Activated T-cell treated with anti-CD3 and anti-CD28 coated beads, Interleukin-2, amount 50 U/mL, for 72 hours (primary cell): ENCODE data around the gene ZNF532. TPM values are rescaled to one million over a fixed set of nuclear protein-coding genes. Genes with fewer than 3 reads are reported as not detected.

Experiments used
- ATAC-seq, 2 donors: fragments of 150-1000 bp; cut with Tn5 transposase; replicated peaks in 1 of 2; 2 replicates each; pipeline ENCODE4 v1.10.0; 2021; ENCODE audit warnings: moderate library complexity in 2 of 2, mild to moderate bottlenecking in 1 of 2
- DNase-seq, 2 donors: peaks; one replicate each; pipeline ENCODE4 v3.0.0; 2021 to 2022; ENCODE audit warnings: mixed read lengths in 1 of 2
- H3K27ac Mint-ChIP-seq: one replicate; pipeline ENCODE4 v1.8.0; 2022; ENCODE audit warnings: mild to moderate bottlenecking, moderate library complexity, mixed read lengths
- H3K27me3 Mint-ChIP-seq: one replicate; pipeline ENCODE4 v1.8.0; 2022; ENCODE audit warnings: low read depth, mixed read lengths
- H3K36me3 Mint-ChIP-seq, 2 donors: one replicate each; pipeline ENCODE4 v1.8.0; 2022; ENCODE audit warnings: mixed read lengths in 2 of 2, mild to moderate bottlenecking in 1 of 2; ENCODE audit not compliant: insufficient read depth in 2 of 2
- H3K4me1 Mint-ChIP-seq: one replicate; pipeline ENCODE4 v1.8.0; 2022; ENCODE audit warnings: low read depth, mixed read lengths
- H3K4me3 Mint-ChIP-seq, 2 donors: one replicate each; pipeline ENCODE4 v1.8.0; 2022; ENCODE audit warnings: mild to moderate bottlenecking in 2 of 2, mixed read lengths in 2 of 2, moderate library complexity in 2 of 2
- H3K9me3 Mint-ChIP-seq, 2 donors: one replicate each; pipeline ENCODE4 v1.8.0; 2022; ENCODE audit warnings: mixed read lengths in 2 of 2
- total RNA-seq, 2 donors: library from RNA; stranded (reverse); gene quantifications; one replicate each; pipeline ENCODE4 v1.2.3, GENCODE V29; 2022

The ZNF532 gene
- total RNA-seq, 2 donors from 2014 or later: 10.2 to 14.5 TPM

- DNase-seq (no peak), ATAC-seq (no peak)
- H3K27me3 Mint-ChIP-seq: peaks cover 20% of the 10 kb centered on the region
- no peak overlapping the region for H3K27ac Mint-ChIP-seq
- H3K4me1 Mint-ChIP-seq: no peaks in the 10 kb centered on the region
- H3K9me3 Mint-ChIP-seq: no peaks in the 10 kb centered on the region
- H3K4me3 Mint-ChIP-seq: no peak overlapping the region
- no peaks in the 10 kb centered on the region for H3K36me3 Mint-ChIP-seq
These were observed 88.2 kb downstream of the ZNF532 start for GRCh38 chr18:58952858-58953257.

- Mint-ChIP-seq H3K4me1 (no peaks in the 10 kb centered on the region), H3K27me3 (peaks cover 20% of the 10 kb centered on the region), H3K4me3 (no peak overlapping the region), H3K9me3 (no peaks in the 10 kb centered on the region), H3K36me3 (no peaks in the 10 kb centered on the region), H3K27ac (no peak overlapping the region)
- ATAC-seq (no peak), DNase-seq (no peak)
These were observed 89.0 kb downstream of the ZNF532 start for GRCh38 chr18:58953627-58954026.

- no peak overlapping the region for H3K4me3 Mint-ChIP-seq
- no peak for ATAC-seq
- peaks cover 14% of the 10 kb centered on the region for H3K27me3 Mint-ChIP-seq
- no peaks in the 10 kb centered on the region for H3K36me3 Mint-ChIP-seq
- no peaks in the 10 kb centered on the region for H3K4me1 Mint-ChIP-seq
- no peaks in the 10 kb centered on the region for H3K9me3 Mint-ChIP-seq
- H3K27ac Mint-ChIP-seq: no peak overlapping the region
- DNase-seq: no peak
These were observed 90.3 kb downstream of the ZNF532 start for GRCh38 chr18:58955001-58955400.

GRCh38 chr18:58955738-58956137 is 91.1 kb downstream of the ZNF532 start:
- DNase-seq (no peak), ATAC-seq (no peak)
- Mint-ChIP-seq H3K4me1 (peaks cover 2% of the 10 kb centered on the region), H3K27ac (no peak overlapping the region), H3K9me3 (no peaks in the 10 kb centered on the region), H3K36me3 (no peaks in the 10 kb centered on the region), H3K27me3 (peaks cover 14% of the 10 kb centered on the region), H3K4me3 (no peak overlapping the region)

- peaks cover 0 to 2% of the 10 kb centered on the region in 2 donors for H3K36me3 Mint-ChIP-seq
- no peak overlapping the region for H3K27ac Mint-ChIP-seq
- ATAC-seq (no peak), DNase-seq (no peak)
- peaks cover 12% of the 10 kb centered on the region for H3K4me1 Mint-ChIP-seq
- no peak overlapping the region for H3K4me3 Mint-ChIP-seq
- peaks cover 24% of the 10 kb centered on the region for H3K27me3 Mint-ChIP-seq
- H3K9me3 Mint-ChIP-seq: no peaks in the 10 kb centered on the region
These were observed 94.0 kb downstream of the ZNF532 start for GRCh38 chr18:58958628-58959027.

- Mint-ChIP-seq H3K4me1 (peaks cover 12% of the 10 kb centered on the region), H3K9me3 (no peaks in the 10 kb centered on the region), H3K27ac (peak overlapping the region; percentile 30), H3K4me3 (no peak overlapping the region), H3K27me3 (peaks cover 24% of the 10 kb centered on the region), H3K36me3 (peaks cover 0 to 2% of the 10 kb centered on the region in 2 donors)
- DNase-seq (no peak), ATAC-seq (peak in 1 of 2 donors; percentile 16)
These were observed 95.8 kb downstream of the ZNF532 start for GRCh38 chr18:58960508-58960907.

- no peaks in the 10 kb centered on the region for H3K9me3 Mint-ChIP-seq
- DNase-seq (peak; percentile 19 to 21), ATAC-seq (peak; percentile 77 to 81)
- H3K4me1 Mint-ChIP-seq: peaks cover 12% of the 10 kb centered on the region
- H3K36me3 Mint-ChIP-seq: peaks cover 0 to 2% of the 10 kb centered on the region in 2 donors
- peaks cover 19% of the 10 kb centered on the region for H3K27me3 Mint-ChIP-seq
- peak overlapping the region; percentile 30 for H3K27ac Mint-ChIP-seq
- H3K4me3 Mint-ChIP-seq: peak overlapping the region in 1 of 2 donors; percentile 22
These were observed 96.5 kb downstream of the ZNF532 start for GRCh38 chr18:58960946-58961722.

- ATAC-seq (no peak), DNase-seq (no peak)
- Mint-ChIP-seq H3K27me3 (peaks cover 10% of the 10 kb centered on the region), H3K36me3 (peaks cover 0 to 2% of the 10 kb centered on the region in 2 donors), H3K4me1 (peaks cover 12% of the 10 kb centered on the region), H3K27ac (no peak overlapping the region), H3K9me3 (no peaks in the 10 kb centered on the region), H3K4me3 (no peak overlapping the region)
These were observed 97.7 kb downstream of the ZNF532 start for GRCh38 chr18:58962336-58962735.

GRCh38 chr18:58965291-58966004 is 100.8 kb downstream of the ZNF532 start:
- no peak for DNase-seq
- no peak overlapping the region for H3K27ac Mint-ChIP-seq

GRCh38 chr18:58966005-58966677 is 101.5 kb downstream of the ZNF532 start:
- Mint-ChIP-seq H3K27me3 (peaks cover 13% of the 10 kb centered on the region), H3K27ac (no peak overlapping the region), H3K9me3 (no peaks in the 10 kb centered on the region), H3K4me3 (no peak overlapping the region), H3K36me3 (peaks cover 0 to 2% of the 10 kb centered on the region in 2 donors), H3K4me1 (peaks cover 7% of the 10 kb centered on the region)
- DNase-seq (no peak), ATAC-seq (no peak)

More at GRCh38 chr18:58965291-58966004, 100.8 kb downstream of the ZNF532 start:
- peaks cover 16% of the 10 kb centered on the region for H3K27me3 Mint-ChIP-seq
- peaks cover 0 to 2% of the 10 kb centered on the region in 2 donors for H3K36me3 Mint-ChIP-seq
- peaks cover 12% of the 10 kb centered on the region for H3K4me1 Mint-ChIP-seq
- no peak overlapping the region for H3K4me3 Mint-ChIP-seq
- ATAC-seq: no peak
- H3K9me3 Mint-ChIP-seq: no peaks in the 10 kb centered on the region

- H3K4me1 Mint-ChIP-seq: peaks cover 1% of the 10 kb centered on the region
- no peak overlapping the region for H3K4me3 Mint-ChIP-seq
- H3K36me3 Mint-ChIP-seq: no peaks in the 10 kb centered on the region
- no peak overlapping the region for H3K27ac Mint-ChIP-seq
- H3K27me3 Mint-ChIP-seq: peaks cover 11% of the 10 kb centered on the region
- no peaks in the 10 kb centered on the region for H3K9me3 Mint-ChIP-seq
- ATAC-seq (no peak), DNase-seq (no peak)
These were observed 102.0 kb downstream of the ZNF532 start for GRCh38 chr18:58966704-58967103.

GRCh38 chr18:58967751-58968254 is 103.1 kb downstream of the ZNF532 start:
- H3K27ac Mint-ChIP-seq: no peak overlapping the region
- ATAC-seq (no peak), DNase-seq (no peak)
- H3K36me3 Mint-ChIP-seq: no peaks in the 10 kb centered on the region
- peaks cover 21% of the 10 kb centered on the region for H3K27me3 Mint-ChIP-seq
- no peak overlapping the region for H3K4me3 Mint-ChIP-seq
- no peaks in the 10 kb centered on the region for H3K4me1 Mint-ChIP-seq
- no peaks in the 10 kb centered on the region for H3K9me3 Mint-ChIP-seq
